Mucosa of descending colon (tissue), 3 donors: Measurements from ENCODE around the gene LIPM. TPM values are rescaled to one million over a fixed set of nuclear protein-coding genes. Genes with fewer than 3 reads are reported as not detected.

Source experiments
- ATAC-seq: fragments of 200-7000 bp; cut with Tn5 transposase; one replicate; pipeline ENCODE4 v1.9.1; 2020; ENCODE audit warnings: mild to moderate bottlenecking, moderate library complexity
- DNase-seq, 3 donors: peaks; one replicate each; pipeline ENCODE4 v3.0.0-alpha.2; 2020
- H3K36me3 ChIP-seq: fragments of 200-600 bp; one replicate; pipeline ENCODE4 v1.8.0; 2021; ENCODE audit warnings: low read depth, mild to moderate bottlenecking
- H3K4me1 ChIP-seq: fragments of 200-600 bp; one replicate; pipeline ENCODE4 v1.8.0; 2021; ENCODE audit warnings: low read depth, mild to moderate bottlenecking
- H3K4me3 ChIP-seq: fragments of 200-600 bp; one replicate; pipeline ENCODE4 v1.8.0; 2021; ENCODE audit warnings: mild to moderate bottlenecking
- H3K9me3 ChIP-seq: fragments of 200-600 bp; one replicate; pipeline ENCODE4 v1.8.0; 2021; ENCODE audit warnings: mild to moderate bottlenecking
- intact Hi-C, 2 donors: fragments of 100-400 bp; cut with DNase I in 1 of 2; cut with micrococcal nuclease in 1 of 2; formaldehyde crosslinking; loops; one replicate each; pipeline versions ENCODE4 v1.11.0 to v1.11.1; 2022; cut with DNase I, micrococcal nuclease
- total RNA-seq, 3 donors: library from RNA; stranded (reverse); fragmentation: NEBNext Ultra II Directional in 2 of 3; extraction: Animal tissue kit (Norgen Biotek cat#: 25700) in 2 of 3; gene quantifications; one replicate each; pipeline versions ENCODE4 v1.2.1 to v1.2.4, GENCODE V29; 2021 to 2023
- TF ChIP-seq, protein P1 (sequence below): fragments of 200-600 bp; IDR thresholded peaks from one replicate; pipeline ENCODE4 v1.8.0; 2022; ENCODE audit warnings: antibody characterized with exemption, mild to moderate bottlenecking
- donor health status: DM: no; HTN: no; CAD: no; lungs with moderate emphysema.
- donor health status: DM: no; HTN: no; CAD: no.
- donor health status: DM: no; HTN: yes; CAD: no.

The LIPM gene
- total RNA-seq, 3 donors from 2014 or later: not detected

DNA sequence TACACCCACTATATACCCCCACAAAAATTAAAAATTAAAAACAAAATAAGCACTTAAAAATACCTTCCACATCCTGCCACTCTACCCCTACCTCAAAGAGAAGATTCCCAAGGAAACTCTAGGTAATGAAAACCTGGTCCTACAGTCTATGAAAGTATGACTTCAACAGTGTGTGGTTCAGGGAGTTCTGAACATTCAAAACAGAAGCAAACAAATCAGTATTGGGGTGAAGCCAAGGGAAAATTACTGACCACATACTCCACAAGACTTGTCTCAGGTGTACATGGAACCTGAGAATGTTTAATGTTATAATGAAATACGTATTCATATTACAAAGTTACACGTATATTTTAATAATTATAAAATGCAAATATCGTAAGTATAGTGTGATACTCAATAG, 20.3 kb upstream of the LIPM start:
- TF ChIP-seq, protein P1, sequence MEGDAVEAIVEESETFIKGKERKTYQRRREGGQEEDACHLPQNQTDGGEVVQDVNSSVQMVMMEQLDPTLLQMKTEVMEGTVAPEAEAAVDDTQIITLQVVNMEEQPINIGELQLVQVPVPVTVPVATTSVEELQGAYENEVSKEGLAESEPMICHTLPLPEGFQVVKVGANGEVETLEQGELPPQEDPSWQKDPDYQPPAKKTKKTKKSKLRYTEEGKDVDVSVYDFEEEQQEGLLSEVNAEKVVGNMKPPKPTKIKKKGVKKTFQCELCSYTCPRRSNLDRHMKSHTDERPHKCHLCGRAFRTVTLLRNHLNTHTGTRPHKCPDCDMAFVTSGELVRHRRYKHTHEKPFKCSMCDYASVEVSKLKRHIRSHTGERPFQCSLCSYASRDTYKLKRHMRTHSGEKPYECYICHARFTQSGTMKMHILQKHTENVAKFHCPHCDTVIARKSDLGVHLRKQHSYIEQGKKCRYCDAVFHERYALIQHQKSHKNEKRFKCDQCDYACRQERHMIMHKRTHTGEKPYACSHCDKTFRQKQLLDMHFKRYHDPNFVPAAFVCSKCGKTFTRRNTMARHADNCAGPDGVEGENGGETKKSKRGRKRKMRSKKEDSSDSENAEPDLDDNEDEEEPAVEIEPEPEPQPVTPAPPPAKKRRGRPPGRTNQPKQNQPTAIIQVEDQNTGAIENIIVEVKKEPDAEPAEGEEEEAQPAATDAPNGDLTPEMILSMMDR: no peak
- H3K36me3 ChIP-seq: no peaks in the 10 kb centered on the region
- DNase-seq: no peak
- ATAC-seq: no peak
- no peaks in the 10 kb centered on the region for H3K4me1 ChIP-seq
- intact Hi-C loops: no loop called here
- no peaks in the 10 kb centered on the region for H3K9me3 ChIP-seq
- H3K4me3 ChIP-seq: no peak overlapping the region

DNA sequence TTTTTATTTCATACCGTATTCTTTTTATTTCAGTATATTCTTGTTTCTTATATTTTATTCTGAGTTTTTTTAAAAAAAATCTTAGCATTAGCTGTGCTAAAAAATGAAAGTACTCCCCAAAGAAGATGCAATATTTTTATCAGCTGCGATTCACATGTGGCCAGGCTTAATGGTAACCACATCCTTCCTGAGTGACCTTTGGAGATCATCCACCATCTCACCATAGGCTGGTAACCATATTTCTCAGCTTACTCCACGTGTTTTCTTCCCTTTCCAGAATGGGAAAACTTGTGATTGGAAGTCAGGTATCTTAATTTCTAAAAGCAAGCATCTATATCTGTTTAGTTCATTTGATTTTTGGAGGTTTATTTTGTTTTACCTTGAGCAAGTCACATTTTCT, 18.8 kb upstream of the LIPM start:
- no peaks in the 10 kb centered on the region for H3K9me3 ChIP-seq
- intact Hi-C loops: no loop called here
- ATAC-seq (no peak), DNase-seq (no peak)
- no peaks in the 10 kb centered on the region for H3K36me3 ChIP-seq
- TF ChIP-seq, protein P1: no peak
- no peak overlapping the region for H3K4me3 ChIP-seq
- no peaks in the 10 kb centered on the region for H3K4me1 ChIP-seq

DNA sequence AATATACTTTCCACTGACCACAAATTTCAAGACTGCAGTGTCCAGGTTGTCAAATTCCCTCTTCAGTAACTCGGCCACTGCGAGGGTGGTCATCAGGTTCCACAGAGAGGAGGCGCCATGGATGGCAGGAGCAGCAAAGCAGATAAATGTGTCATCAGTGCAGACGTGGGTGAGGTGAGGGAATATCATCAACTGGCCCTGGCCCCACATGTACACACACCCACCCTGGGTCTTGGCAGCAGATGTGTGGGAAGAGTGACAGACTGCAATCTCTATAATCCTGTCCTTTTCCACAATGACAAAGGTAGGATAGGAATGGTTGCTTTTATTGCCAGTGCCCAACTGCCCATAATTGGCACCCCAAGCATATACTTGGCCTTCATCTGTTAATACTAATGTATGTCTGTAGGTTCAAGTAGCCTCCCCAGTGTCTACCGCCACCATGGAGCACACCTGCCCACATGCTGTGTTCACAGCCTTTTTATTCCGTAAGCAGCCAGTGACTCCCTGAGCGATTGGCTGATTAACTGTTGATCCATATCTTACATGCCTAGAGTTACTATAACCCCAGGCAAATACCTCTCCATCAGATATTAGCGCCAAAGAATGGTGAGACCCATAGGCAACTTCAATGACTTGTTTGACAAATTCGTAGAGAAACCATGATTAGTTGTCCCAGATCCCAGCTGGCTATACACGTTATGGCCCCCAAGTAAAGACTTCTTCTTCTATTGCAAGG, 16.3 kb upstream of the LIPM start:
- intact Hi-C loops: no loop called here
- H3K9me3 ChIP-seq: no peaks in the 10 kb centered on the region
- ATAC-seq (no peak), DNase-seq (no peak)
- TF ChIP-seq, protein P1: no peak
- no peaks in the 10 kb centered on the region for H3K4me1 ChIP-seq
- H3K4me3 ChIP-seq: no peak overlapping the region
- H3K36me3 ChIP-seq: no peaks in the 10 kb centered on the region

DNA sequence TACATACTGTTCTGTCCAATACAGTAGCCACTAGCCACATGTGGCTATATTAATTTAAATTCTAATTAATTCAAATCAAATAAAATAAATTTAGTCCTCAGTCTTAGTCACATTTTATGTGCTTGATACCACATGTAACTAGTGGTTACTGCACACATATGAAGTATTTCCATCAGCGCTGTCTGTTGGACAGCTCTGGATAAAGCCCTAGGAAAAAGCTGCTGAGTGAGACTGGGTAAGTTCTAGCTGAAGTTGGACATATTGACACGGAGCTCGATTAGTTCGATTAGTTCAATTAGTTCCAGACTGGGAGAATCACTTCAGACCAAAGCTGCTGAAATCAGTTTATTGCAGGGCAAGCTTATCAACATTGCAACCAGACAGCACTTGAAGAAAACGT, 15.1 kb upstream of the LIPM start:
- Histone ChIP-seq H3K4me1 (no peaks in the 10 kb centered on the region), H3K9me3 (no peaks in the 10 kb centered on the region), H3K4me3 (no peak overlapping the region), H3K36me3 (no peaks in the 10 kb centered on the region)
- ATAC-seq (no peak), DNase-seq (no peak)
- intact Hi-C loops: no loop called here
- TF ChIP-seq, protein P1: no peak

DNA sequence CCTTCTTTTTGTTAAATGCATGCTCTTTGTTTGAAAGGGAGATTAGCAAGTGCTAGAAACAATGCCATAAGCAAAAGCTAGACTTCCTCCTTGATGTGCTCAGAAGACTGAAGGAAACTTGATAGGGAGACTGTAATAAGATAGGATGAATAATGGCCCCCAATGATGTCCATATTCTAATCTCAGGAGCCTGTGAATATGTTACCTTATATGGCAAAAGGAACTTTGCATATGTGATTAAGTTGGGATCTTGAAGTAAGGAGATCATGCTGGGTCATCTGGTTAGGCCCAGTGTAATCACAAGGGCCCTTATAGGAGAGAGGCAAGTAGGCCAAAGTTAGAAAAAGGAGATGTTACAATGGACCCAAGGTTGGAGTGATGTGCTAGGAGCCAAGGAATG, 13.6 kb upstream of the LIPM start:
- TF ChIP-seq, protein P1: no peak
- intact Hi-C loops: no loop called here

More for the DNA sequence above, 13.6 kb upstream of the LIPM start:
- ATAC-seq (no peak), DNase-seq (no peak)
- Histone ChIP-seq H3K4me3 (no peak overlapping the region), H3K9me3 (no peaks in the 10 kb centered on the region), H3K4me1 (no peaks in the 10 kb centered on the region), H3K36me3 (no peaks in the 10 kb centered on the region)
